Esophagus squamous epithelium (tissue), 4 donors: ENCODE measurements around the gene EXOC3L2.

Experiments
- POLR2A ChIP-seq, 4 donors: fragments of 450-650 bp; IDR thresholded peaks; one replicate each; pipeline ENCODE4 v1.6.1; 2017; ENCODE audit warnings: antibody characterized with exemption in 4 of 4, mild to moderate bottlenecking in 4 of 4, moderate library complexity in 3 of 4
- TF ChIP-seq, protein P1 (sequence below), 6 experiments: fragments of 450-650 bp in 4 of 6; fragments of 200-600 bp in 2 of 6; sonication (generic) in 2 of 6; IDR thresholded peaks; one replicate each; pipeline ENCODE4 v1.5.1; 2016 to 2019; ENCODE audit warnings: antibody characterized with exemption in 6 of 6, mild to moderate bottlenecking in 4 of 6, moderate library complexity in 4 of 6

DNA sequence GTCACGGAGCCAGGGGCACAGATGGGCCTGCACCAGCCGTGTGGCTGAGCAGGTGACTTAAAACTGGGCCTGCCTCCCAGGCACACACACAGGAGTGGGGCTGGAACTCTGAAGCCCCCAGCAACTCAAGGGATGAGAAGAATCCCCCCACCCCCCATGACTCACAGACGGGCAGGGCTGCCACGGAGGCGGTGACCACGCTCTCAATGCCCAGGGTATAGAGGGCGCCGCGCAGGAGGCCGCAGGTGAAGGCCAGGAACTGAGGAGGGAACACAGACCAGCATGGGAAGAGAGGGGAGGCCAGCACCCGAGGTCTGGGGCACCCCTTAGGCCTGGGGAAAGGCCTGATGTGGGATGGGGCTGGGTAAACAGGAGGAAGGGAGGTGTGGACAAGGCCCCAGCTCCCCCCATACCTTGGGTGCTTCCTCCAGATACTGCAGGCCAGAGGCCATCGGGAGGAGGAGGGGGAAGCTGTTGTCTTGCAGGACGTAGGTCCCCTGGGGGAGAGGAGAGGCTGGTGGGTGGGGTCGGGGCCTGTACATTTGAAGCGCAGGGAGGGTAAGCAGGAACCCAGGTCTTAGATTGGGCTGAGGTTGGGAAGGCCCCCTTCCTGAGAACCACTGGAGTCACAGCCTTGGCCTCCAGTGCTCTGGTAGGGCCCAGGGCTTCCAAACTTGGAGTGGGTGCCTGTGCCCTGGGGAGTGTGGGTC, 81.3 kb downstream of the EXOC3L2 start:
- no peak for TF ChIP-seq POLR2A (IDR thresholded peaks at IDR 0.05)
- TF ChIP-seq, protein P1, sequence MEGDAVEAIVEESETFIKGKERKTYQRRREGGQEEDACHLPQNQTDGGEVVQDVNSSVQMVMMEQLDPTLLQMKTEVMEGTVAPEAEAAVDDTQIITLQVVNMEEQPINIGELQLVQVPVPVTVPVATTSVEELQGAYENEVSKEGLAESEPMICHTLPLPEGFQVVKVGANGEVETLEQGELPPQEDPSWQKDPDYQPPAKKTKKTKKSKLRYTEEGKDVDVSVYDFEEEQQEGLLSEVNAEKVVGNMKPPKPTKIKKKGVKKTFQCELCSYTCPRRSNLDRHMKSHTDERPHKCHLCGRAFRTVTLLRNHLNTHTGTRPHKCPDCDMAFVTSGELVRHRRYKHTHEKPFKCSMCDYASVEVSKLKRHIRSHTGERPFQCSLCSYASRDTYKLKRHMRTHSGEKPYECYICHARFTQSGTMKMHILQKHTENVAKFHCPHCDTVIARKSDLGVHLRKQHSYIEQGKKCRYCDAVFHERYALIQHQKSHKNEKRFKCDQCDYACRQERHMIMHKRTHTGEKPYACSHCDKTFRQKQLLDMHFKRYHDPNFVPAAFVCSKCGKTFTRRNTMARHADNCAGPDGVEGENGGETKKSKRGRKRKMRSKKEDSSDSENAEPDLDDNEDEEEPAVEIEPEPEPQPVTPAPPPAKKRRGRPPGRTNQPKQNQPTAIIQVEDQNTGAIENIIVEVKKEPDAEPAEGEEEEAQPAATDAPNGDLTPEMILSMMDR (IDR thresholded peaks at IDR 0.05) = no peak
